ENCODE data around the gene ABHD17C.
"Not testable (repeated sequence)": the region's sequence is repeated elsewhere in the genome, so short reads cannot be mapped to it uniquely, and the experiment has no call there.

The ABHD17C gene

GRCh38 chr15:80695099-80695910 is at the start of gene ABHD17C:
Gene ABHD17C, plus strand, starts transcription at chr15:80695310. Its CDS starts 120 bp downstream, at chr15:80695430.
- peak in 1 of 2 donors; percentile 15 for DNase-seq (ENCODE audit: low read depth in 1 of 2, low spot score in 1 of 2)

- DNase-seq (ENCODE audit: low read depth in 1 of 2, low spot score in 1 of 2), result no peak
Observed at GRCh38 chr15:80645494-80646065, 49.5 kb upstream of the ABHD17C start.

- not testable (repeated sequence) for DNase-seq (ENCODE audit: low read depth in 1 of 2, low spot score in 1 of 2)
Observed at GRCh38 chr15:80647424-80647823, 47.7 kb upstream of the ABHD17C start.

GRCh38 chr15:80654299-80654698 is 40.8 kb upstream of the ABHD17C start:
- no peak for DNase-seq (ENCODE audit: low read depth in 1 of 2, low spot score in 1 of 2)

GRCh38 chr15:80659375-80659774 is 35.7 kb upstream of the ABHD17C start:
- no peak for DNase-seq (ENCODE audit: low read depth in 1 of 2, low spot score in 1 of 2)

- DNase-seq (ENCODE audit: low read depth in 1 of 2, low spot score in 1 of 2), result no peak
Observed at GRCh38 chr15:80660119-80660518, 35.0 kb upstream of the ABHD17C start.

GRCh38 chr15:80662129-80662528 is 33.0 kb upstream of the ABHD17C start:
- no peak for DNase-seq (ENCODE audit: low read depth in 1 of 2, low spot score in 1 of 2)

GRCh38 chr15:80662757-80663553 is 32.2 kb upstream of the ABHD17C start:
- DNase-seq (ENCODE audit: low read depth in 1 of 2, low spot score in 1 of 2), result no peak

GRCh38 chr15:80665151-80665550 is 30.0 kb upstream of the ABHD17C start:
- no peak for DNase-seq (ENCODE audit: low read depth in 1 of 2, low spot score in 1 of 2)

- no peak for DNase-seq (ENCODE audit: low read depth in 1 of 2, low spot score in 1 of 2)
Observed at GRCh38 chr15:80667936-80668335, 27.2 kb upstream of the ABHD17C start.

- DNase-seq (ENCODE audit: low read depth in 1 of 2, low spot score in 1 of 2), result no peak
Observed at GRCh38 chr15:80668546-80669236, 26.4 kb upstream of the ABHD17C start.

- no peak for DNase-seq (ENCODE audit: low read depth in 1 of 2, low spot score in 1 of 2)
Observed at GRCh38 chr15:80669663-80670273, 25.3 kb upstream of the ABHD17C start.

GRCh38 chr15:80673561-80674244 is 21.4 kb upstream of the ABHD17C start:
- no peak for DNase-seq (ENCODE audit: low read depth in 1 of 2, low spot score in 1 of 2)

- DNase-seq (ENCODE audit: low read depth in 1 of 2, low spot score in 1 of 2), result no peak
Observed at GRCh38 chr15:80674245-80674614, 20.9 kb upstream of the ABHD17C start.

- no peak for DNase-seq (ENCODE audit: low read depth in 1 of 2, low spot score in 1 of 2)
Observed at GRCh38 chr15:80677041-80677440, 18.1 kb upstream of the ABHD17C start.

- no peak for DNase-seq (ENCODE audit: low read depth in 1 of 2, low spot score in 1 of 2)
Observed at GRCh38 chr15:80679167-80679803, 15.8 kb upstream of the ABHD17C start.

GRCh38 chr15:80679804-80680175 is 15.3 kb upstream of the ABHD17C start:
- DNase-seq (ENCODE audit: low read depth in 1 of 2, low spot score in 1 of 2), result no peak

- DNase-seq (ENCODE audit: low read depth in 1 of 2, low spot score in 1 of 2), result no peak
Observed at GRCh38 chr15:80682201-80682600, 12.9 kb upstream of the ABHD17C start.

GRCh38 chr15:80684697-80685096 is 10.4 kb upstream of the ABHD17C start:
- DNase-seq (ENCODE audit: low read depth in 1 of 2, low spot score in 1 of 2), result no peak

GRCh38 chr15:80685628-80686027 is 9.5 kb upstream of the ABHD17C start:
- DNase-seq (ENCODE audit: low read depth in 1 of 2, low spot score in 1 of 2), result no peak
